ENCODE results near the gene PHTF2.

The PHTF2 gene

DNA sequence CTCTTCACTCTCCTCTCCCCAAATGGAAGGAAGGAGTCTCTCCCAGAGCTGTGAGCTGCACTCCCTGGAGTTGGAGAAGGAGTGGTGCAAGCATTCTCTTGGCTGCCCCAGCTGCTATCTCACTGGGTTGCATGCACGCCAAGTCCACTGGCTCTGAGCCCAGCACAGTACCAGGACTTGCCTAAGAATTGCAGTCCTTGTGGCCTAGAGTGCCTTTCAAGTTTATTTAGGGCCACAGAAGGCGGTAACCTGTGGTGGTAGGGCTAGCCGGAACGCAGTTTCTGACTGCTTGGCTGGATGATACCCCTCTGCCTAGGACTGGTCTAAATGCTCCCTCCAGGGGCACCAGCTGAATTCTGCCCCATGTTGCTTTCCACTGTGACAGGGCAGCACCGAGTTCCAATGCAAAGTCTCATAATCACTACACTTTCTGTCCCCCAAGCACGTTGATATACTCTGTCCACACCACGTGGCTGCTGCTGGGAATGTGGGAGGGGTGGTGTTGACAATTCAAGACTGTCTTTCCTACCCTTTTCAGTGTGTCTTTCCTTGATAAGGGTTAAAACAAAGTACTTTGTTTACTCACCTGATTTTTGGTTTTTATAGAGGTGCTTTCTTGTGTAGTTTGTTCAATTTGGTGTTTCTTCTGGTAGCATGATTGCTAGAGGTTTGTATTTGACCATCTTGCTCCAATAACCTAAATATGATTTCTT lies 57.0 kb downstream of the PHTF2 start:
- TF ChIP-seq, protein P1, sequence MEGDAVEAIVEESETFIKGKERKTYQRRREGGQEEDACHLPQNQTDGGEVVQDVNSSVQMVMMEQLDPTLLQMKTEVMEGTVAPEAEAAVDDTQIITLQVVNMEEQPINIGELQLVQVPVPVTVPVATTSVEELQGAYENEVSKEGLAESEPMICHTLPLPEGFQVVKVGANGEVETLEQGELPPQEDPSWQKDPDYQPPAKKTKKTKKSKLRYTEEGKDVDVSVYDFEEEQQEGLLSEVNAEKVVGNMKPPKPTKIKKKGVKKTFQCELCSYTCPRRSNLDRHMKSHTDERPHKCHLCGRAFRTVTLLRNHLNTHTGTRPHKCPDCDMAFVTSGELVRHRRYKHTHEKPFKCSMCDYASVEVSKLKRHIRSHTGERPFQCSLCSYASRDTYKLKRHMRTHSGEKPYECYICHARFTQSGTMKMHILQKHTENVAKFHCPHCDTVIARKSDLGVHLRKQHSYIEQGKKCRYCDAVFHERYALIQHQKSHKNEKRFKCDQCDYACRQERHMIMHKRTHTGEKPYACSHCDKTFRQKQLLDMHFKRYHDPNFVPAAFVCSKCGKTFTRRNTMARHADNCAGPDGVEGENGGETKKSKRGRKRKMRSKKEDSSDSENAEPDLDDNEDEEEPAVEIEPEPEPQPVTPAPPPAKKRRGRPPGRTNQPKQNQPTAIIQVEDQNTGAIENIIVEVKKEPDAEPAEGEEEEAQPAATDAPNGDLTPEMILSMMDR (IDR thresholded peaks at IDR 0.05; ENCODE audit: borderline replicate concordance, insufficient read depth, low read depth, low read length), result no peak
- H3K4me3 ChIP-seq (ENCODE audit: low read depth, low read length), result no peak overlapping the region

DNA sequence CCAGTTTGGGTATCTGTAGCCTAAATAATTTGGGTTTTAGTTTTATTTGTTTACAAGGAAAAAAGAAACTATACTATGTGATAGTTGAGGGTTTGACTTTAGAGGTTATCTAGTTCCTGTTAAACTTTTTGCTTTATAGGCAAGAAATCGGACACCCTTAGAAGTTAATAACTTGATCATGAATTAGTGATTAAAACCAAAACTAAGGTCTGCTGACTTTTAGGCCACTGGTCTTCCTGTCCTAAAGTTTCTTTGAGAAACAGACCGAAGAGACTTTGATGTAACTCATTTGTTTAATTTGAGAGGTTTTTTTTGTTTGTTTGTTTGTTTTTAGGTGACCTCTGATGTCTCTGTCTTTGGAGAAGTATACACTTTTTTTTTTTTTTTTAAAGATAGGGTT lies 59.7 kb downstream of the PHTF2 start:
- TF ChIP-seq, protein P1 (IDR thresholded peaks at IDR 0.05; ENCODE audit: borderline replicate concordance, insufficient read depth, low read depth, low read length), result no peak
- H3K4me3 ChIP-seq (ENCODE audit: low read depth, low read length), result no peak overlapping the region

DNA sequence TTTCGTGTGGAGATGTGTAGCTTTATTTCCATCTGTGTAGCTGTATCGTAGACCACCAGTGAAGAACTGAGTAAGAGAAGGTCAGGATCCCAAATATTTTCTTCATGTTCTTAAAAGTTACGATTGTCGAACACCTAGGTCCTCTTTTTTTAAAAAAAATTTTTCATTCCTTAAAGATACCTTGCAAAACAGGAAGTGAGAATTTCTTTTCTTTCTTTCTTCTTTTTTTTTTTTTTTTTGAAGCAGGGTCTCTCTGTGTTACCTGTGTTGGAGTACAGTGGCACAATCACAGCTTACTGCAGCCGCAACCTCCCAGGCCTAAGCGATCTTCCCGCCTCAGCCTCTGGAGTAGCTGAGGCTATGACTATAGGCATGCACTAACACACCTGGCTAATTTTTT lies 60.8 kb downstream of the PHTF2 start:
- TF ChIP-seq, protein P1 (IDR thresholded peaks at IDR 0.05; ENCODE audit: borderline replicate concordance, insufficient read depth, low read depth, low read length), result no peak
- no peak overlapping the region for H3K4me3 ChIP-seq (ENCODE audit: low read depth, low read length)

DNA sequence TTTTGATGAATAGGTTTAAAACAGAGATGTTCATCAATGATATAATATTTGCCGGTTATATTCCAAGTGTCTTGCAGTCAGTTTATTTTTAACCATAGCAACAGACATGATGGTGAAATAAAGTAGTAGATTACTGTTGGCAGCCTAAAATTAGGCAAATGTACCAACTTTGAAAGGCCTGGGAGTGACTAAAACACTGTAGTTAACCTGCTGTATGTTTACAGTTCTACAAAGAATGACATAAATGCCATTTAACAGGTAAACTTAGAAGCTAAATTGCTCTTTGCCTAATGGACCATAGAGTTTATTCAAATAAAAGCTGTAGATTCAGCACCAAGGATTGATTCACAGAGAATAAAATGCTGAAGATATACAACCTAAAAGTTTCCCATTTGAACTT lies 64.1 kb downstream of the PHTF2 start:
- H3K4me3 ChIP-seq (ENCODE audit: low read depth, low read length), result no peak overlapping the region
- TF ChIP-seq, protein P1 (IDR thresholded peaks at IDR 0.05; ENCODE audit: borderline replicate concordance, insufficient read depth, low read depth, low read length), result no peak

DNA sequence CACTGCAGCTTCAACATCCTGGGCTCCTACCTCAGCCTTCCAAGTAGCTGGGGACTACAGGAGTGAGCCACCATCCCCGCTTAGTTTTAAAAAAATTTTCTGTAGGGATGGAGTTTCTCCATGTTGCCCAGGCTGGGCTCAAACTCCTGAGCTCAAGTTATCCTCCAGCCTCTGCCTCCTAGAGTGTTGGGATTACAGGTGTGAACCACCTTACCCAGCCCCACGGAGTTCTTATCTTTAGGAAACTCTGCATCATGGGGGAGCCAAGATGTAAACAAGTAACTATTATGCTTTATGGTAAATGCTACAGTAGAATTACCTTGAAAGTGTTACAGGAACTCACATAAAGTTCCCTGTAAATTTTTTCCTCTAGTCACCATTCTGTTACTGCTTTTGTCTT lies 65.3 kb downstream of the PHTF2 start:
- TF ChIP-seq, protein P1 (IDR thresholded peaks at IDR 0.05; ENCODE audit: borderline replicate concordance, insufficient read depth, low read depth, low read length), result no peak
- H3K4me3 ChIP-seq (ENCODE audit: low read depth, low read length), result no peak overlapping the region

DNA sequence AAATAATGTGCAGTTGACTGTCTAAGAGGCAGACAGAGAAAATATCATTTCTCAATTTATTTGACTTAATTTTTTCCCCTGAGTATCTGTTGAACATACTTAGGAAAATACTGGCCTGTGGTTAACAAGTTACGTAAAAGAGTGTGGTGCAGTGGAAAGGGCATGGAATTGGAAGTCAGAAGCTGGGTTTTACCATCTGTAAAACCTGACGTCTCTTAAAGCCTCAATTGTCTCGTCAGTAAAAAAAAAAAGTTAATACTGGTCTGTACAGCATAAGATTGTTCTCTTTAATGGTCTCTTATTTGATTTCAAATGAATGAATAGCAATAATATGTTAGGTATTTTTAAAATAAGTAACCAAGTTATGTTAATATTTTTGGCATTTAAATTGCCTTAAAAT lies 67.8 kb downstream of the PHTF2 start:
- no peak overlapping the region for H3K4me3 ChIP-seq (ENCODE audit: low read depth, low read length)
- TF ChIP-seq, protein P1 (IDR thresholded peaks at IDR 0.05; ENCODE audit: borderline replicate concordance, insufficient read depth, low read depth, low read length), result no peak

DNA sequence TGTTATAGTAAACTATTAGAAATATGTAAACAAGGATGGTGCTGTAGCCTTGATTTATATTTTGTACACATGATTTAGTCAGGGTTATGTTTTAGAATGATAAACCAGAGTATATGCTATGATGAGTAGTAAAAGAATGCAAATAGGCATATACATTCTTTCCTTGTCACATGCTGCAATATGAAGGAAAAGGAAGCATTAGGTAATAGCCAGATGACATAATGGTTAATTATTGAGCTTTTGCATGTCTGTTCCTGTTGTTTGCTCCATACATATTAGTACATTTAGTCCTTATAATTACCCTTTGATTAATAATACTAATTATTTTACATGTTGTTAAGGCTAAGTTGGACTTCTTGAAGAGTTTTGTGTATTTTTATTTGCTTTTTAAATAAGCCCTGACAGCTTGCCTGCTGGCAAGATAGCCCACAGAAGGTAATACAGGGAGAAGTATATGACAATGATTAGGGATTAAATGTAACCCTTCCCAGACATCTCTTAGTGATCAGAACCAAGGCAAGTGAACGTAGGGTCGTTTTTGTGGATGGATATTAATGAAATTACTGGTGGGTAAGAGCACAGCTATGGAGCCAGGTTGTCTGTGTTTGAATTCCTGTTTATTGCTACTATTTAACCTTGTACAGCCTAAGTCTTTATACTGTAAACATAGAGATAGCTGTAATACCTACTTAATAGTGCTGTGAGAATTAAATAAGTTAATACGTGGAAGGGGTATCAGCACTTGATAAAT lies 68.4 kb downstream of the PHTF2 start:
- no peak overlapping the region for H3K4me3 ChIP-seq (ENCODE audit: low read depth, low read length)
- TF ChIP-seq, protein P1 (IDR thresholded peaks at IDR 0.05; ENCODE audit: borderline replicate concordance, insufficient read depth, low read depth, low read length), result no peak

Data from GM12875 (cell line).